HG03064 (cell line): Measurements from ENCODE around the gene KLHDC4.

Source experiments
- ATAC-seq: cut with Tn5 transposase; IDR thresholded peaks from one replicate; pipeline ENCODE4 v1.9.1; 2021; ENCODE audit warnings: low read depth; ENCODE audit not compliant: unreplicated experiment

Gene KLHDC4

DNA sequence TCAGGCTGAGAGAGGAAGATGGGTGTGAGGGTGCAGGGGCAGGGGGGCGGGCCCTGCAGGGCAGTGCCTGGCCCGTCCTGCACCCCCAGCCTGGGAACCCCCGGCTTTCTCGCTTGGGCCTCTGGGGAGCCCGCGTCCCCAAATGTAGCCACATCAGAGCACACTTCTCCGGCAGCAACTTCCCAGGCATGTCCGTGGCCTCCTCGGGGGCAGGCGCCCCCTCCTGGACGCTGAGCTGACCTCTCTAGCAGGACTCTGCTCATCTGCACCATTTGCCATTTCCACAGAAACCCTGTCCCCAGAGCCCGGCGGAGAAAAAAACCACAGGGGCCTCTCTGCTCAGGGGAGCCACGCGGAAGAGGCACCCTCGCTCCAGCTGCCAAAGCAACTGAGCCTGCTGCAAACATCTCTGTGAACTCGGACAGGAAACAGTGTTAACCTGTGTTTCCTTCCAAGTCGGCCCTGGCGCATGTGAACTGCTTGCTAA lies 63.4 kb downstream of the KLHDC4 start:
- peak; percentile 55 for ATAC-seq

GRCh38 chr16:87701505-87701921 lies 64.3 kb downstream of the KLHDC4 start:
- no peak for ATAC-seq

- no peak for ATAC-seq
These were observed 64.7 kb downstream of the KLHDC4 start for GRCh38 chr16:87701078-87701460.

DNA sequence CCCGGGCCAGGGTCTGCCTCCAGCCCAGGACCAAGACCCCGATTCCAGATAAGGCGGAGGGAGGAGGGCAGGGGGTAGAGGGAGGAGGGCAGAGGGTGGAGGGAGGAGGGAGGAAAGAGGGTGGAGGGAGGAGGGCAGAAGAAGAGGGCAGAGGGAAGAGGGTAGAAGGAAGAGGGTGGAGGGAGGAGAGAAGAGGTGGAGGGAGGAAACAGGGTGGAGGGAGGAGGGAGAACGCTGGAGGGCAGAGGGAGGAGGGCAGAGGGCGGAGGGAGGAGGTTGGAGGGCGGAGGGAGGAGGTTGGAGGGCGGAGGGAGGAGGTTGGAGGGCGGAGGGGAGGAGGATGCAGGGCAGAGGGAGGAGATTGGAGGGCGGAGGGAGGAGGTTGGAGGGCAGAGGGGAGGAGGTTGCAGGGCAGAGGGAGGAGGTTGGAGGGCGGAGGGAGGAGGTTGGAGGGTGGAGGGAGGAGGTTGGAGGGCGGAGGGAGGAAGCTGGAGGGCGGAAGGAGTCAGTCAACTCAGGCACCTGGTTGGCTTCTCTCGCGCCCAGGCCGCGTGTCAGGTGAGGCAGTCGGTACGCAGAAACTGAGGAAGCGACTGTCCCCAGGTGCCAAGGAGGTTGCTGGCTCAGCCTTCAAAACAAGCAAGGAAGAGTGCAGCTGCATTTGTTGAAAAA lies 65.2 kb downstream of the KLHDC4 start:
- no peak for ATAC-seq

DNA sequence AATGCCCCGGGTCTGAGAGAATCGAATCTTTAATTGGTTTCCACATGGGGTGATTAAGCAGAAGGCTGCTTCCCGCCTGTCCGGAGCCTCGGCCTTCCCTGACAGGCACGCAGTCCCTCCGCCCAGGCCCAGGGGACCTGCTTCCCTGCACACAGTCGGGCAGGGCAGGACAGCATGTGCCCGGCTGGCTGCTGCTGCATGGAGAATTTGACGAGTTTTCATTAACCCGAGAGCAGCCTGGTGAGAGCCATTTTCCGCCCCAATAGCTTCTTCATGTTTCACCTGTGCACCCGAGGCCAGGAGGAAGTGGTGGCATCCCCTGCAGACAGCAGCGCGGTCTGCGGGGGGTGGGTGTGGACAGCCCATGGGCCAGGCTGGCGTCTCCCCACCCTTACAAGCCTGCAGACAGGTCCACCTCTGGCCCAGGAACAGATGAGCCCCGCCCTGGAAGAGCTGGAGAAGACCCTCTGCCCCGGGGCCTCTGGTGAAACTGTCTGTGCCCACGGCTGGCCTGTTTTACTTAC lies 67.0 kb downstream of the KLHDC4 start:
- no peak for ATAC-seq

DNA sequence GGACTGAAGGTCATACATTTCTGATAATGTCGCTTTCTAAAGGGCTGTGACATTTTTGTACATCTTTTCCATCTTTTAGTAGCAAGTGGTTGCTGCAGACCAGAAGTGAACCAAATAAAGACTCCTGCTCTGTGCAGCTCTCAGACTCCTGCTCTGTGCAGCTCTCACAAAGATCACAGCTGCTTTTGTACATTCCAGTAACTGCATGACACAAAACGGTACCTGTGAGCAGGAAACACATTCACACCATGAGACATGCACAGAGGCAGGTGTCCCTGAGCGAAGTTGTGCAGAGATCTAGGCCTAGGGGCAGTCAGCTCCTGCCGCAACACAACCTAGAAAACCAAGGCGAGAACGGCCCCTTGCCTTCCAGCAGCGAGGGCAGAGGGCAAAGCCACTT lies 67.5 kb downstream of the KLHDC4 start:
- peak; percentile 43 for ATAC-seq

GRCh38 chr16:87697792-87698191 lies 68.0 kb downstream of the KLHDC4 start:
- ATAC-seq = no peak

GRCh38 chr16:87697256-87697655 lies 68.5 kb downstream of the KLHDC4 start:
- ATAC-seq = no peak

DNA sequence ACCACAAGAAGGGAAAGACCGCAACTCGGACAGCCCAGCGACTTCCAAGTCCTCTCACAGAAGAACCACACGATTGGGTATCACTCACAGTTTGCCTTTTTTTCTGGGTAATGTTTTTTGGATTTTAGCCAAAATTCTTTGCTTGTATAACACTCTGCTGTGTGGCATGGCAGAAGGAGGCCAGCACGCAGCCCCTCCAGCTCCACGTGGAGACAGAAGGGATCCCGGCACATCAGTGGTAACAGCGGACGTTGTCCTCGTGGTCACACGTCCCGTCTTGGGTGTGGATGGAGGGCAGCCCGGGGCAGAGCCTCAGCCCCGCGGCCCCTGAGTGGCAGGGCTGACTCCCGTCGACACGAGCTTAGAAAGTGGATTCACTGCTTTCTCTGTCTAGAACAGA lies 69.1 kb downstream of the KLHDC4 start:
- no peak for ATAC-seq

DNA sequence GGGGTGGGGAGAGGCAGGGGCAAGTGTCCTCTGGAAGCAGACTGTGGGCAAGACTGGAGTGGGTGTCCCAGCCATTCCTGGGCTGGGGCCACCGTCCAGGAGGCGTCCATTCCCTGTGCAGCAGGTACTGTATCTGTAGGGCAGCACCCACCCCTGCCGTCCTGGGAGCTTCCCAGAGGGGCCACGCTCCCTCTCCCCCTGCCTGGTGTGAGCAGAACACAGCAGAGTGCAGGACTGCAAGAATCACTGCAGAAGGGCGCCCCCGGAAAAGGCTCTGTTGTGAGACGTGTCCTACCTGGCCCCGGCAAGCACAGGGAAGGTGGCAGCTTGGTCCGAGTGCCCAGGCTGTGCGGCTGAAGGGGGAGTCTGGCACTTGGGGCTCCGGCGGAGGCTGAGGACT lies 70.3 kb downstream of the KLHDC4 start:
- no peak for ATAC-seq

DNA sequence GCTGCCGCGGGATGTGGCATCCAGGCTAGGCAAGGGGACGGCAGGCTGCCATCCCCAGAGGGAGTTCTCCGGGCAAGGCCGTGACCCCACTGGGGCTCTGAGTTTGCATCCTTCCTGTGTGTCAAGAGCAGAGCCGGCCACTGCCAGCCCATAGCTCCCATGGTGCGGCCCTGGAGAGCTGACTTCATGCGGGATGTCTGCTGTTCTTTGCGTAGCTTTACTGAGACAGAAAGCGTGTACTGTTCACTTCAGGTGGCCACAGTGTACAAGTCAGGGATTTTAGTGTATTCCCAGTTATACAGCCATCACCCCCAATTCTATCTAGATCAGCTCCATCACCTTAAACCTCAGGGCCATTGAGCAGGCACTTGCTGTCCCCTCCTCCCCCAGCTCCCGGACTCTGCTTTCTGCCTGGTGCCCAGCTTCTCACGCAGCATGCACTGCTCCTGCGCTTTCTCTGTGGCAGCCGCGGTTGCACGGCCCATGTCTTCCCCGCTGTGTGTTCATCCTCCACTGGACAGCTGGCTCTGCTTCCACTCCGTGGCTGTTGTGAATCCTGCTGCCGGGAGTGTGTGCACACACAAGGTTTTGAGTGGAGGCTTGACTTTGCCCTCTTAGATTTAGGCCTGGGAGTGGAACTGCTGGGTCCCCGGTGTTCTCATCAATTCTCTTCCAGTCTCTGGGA lies 71.2 kb downstream of the KLHDC4 start:
- no peak for ATAC-seq

DNA sequence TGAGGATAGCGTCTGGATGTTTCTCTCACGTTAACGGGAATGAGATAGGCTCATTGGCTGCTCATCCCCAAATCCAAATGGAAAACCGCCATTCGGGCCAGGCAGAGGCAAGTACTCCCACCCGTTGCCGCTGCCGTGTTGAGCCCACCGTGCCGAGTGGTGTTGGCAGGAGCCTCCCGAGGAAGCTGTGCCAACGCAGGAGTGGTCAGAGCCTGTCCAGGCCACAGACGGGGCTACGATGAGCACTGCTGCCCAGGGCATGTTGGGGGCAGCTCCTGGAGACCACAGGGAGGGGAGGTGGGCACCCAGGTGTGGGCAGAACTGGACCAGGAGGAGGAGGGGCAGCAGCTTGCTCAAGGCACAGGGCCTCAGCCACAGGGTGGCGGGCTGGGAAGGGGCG lies 72.0 kb downstream of the KLHDC4 start:
- no peak for ATAC-seq

DNA sequence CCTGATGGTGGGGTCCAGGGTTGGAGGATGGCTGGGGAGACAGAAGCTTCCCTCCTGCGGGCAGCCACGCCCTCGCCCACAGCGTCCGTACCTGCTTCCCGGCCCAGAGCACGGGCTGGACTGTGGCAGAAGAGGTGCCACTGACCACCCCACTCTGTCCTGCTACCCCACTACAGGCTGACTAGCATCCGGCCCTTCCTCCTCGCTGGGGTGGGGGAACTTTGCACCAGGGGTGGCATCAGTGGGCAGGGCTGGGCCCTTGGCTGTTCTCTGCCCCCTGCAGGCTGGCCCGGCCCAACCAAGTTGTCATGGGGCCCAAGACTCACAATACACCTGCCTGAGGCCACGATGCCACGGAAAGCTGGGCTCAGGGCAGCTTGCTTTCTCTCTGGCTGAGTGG lies 73.0 kb downstream of the KLHDC4 start:
- ATAC-seq = no peak

GRCh38 chr16:87692176-87692575 lies 73.6 kb downstream of the KLHDC4 start:
- no peak for ATAC-seq

DNA sequence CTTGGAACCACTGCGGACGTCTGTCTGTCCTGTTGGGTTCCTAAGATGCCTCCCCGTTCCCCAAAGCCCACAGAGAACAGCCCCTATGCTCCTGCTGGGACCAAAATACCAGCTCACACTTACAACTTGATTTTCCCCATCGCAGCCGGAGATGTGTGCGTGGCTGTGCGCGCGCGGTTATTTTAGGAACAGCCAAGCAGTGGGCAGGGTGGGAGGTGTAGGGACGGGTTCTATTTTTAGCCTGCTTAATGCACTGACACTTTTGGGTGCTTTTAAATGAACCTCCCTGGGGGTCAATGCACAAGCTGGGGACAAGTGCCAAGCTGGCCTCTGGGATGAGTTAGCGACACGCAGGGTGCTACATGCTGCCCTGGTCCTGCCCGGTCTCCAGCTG lies 74.1 kb downstream of the KLHDC4 start:
- ATAC-seq = no peak

- ATAC-seq = no peak
These were observed 74.7 kb downstream of the KLHDC4 start for GRCh38 chr16:87690911-87691685.

DNA sequence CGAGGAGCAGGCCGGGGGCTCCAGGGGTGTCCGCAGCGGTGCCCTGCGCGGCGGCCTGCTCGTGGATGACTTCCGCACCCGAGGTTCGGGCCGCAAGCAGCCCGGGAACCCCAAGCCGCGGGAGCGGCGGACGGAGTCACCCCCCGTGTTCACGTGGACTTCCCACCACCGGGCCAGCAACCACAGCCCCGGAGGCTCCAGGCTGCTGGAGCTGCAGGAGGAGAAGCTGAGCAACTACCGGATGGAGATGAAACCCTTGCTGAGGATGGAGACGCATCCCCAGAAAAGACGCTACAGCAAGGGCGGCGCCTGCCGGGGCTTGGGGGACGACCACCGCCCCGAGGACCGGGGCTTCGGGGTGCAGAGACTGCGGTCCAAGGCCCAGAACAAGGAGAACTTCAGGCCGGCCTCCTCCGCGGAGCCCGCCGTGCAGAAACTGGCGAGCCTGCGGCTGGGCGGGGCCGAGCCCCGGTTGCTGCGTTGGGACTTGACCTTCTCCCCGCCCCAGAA lies 75.8 kb downstream of the KLHDC4 start:
- no peak for ATAC-seq

GRCh38 chr16:87688876-87689815 lies 76.6 kb downstream of the KLHDC4 start:
- no peak for ATAC-seq

- ATAC-seq = no peak
These were observed 77.7 kb downstream of the KLHDC4 start for GRCh38 chr16:87687998-87688529.
